ENCODE data around the gene ZKSCAN2. TPM values are rescaled to one million over a fixed set of nuclear protein-coding genes. Genes with fewer than 3 reads are reported as not detected.

Gene ZKSCAN2
- total and polyA plus RNA-seq, 8 donors: 0.45 to 5.3 (median 0.92) TPM; not detected in 1

DNA sequence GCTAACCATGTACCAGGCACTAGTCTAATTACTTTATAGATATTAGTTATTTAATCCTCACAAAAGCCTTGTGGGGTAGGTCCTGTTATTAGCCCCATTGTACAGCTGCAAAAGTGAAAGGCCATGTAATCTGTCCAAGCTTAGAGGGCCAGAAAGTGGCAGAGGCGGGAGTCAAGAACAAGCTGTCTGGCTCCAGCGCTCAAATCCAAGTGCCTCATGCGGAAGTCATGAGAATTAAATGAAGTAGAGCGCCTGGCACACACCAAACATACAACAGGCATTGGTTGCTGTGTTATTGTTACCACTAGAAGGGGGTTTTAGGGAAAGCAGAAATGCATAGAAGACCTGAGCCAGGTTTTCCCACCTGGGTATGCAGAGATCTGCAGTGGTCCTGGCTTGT, 39.7 kb downstream of the ZKSCAN2 start:
- no peaks in the 10 kb centered on the region for H3K4me1 ChIP-seq

DNA sequence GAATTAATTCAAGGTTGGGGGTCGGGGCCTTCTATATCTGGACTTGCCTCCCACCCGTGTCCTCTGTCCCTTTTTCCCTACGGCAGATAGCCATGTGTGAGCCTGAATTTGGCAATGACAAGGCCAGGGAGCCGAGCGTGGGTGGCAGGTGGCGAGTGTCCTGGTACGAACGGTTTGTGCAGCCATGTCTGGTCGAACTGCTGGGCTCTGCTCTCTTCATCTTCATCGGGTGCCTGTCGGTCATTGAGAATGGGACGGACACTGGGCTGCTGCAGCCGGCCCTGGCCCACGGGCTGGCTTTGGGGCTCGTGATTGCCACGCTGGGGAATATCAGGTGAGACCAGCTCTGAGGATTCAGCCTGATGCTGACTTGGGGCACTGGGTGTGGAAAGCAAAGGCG, 40.5 kb downstream of the ZKSCAN2 start:
- H3K36me3 ChIP-seq: no peaks in the 10 kb centered on the region
- H3K27me3 ChIP-seq: no peaks in the 10 kb centered on the region
- no peak for DNase-seq
- intact Hi-C loops (cut with DNase I; ENCODE audit: low total_unique reads): no loop called here
- H3K27ac ChIP-seq: no peak overlapping the region
- 77 to 88% (median 81%) methylated on average over 12 to 17 of the region's 17 CpGs for WGBS, 5 donors
- H3K9me3 ChIP-seq: peaks cover 0 to 4% (median 0%) of the 10 kb centered on the region in 4 donors
- TF ChIP-seq, protein P1, sequence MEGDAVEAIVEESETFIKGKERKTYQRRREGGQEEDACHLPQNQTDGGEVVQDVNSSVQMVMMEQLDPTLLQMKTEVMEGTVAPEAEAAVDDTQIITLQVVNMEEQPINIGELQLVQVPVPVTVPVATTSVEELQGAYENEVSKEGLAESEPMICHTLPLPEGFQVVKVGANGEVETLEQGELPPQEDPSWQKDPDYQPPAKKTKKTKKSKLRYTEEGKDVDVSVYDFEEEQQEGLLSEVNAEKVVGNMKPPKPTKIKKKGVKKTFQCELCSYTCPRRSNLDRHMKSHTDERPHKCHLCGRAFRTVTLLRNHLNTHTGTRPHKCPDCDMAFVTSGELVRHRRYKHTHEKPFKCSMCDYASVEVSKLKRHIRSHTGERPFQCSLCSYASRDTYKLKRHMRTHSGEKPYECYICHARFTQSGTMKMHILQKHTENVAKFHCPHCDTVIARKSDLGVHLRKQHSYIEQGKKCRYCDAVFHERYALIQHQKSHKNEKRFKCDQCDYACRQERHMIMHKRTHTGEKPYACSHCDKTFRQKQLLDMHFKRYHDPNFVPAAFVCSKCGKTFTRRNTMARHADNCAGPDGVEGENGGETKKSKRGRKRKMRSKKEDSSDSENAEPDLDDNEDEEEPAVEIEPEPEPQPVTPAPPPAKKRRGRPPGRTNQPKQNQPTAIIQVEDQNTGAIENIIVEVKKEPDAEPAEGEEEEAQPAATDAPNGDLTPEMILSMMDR (IDR thresholded peaks at IDR 0.05): no peak
- no peak for TF ChIP-seq POLR2A (IDR thresholded peaks at IDR 0.05)
- no peak for TF ChIP-seq POLR2AphosphoS5 (IDR thresholded peaks at IDR 0.05)
- TF ChIP-seq EP300 (IDR thresholded peaks at IDR 0.05): no peak
- no peaks in the 10 kb centered on the region for H3K4me1 ChIP-seq
- no peak overlapping the region for H3K4me3 ChIP-seq

More for the DNA sequence above, 39.7 kb downstream of the ZKSCAN2 start:
- Histone ChIP-seq H3K27ac (no peak overlapping the region), H3K4me3 (no peak overlapping the region), H3K9me3 (no peaks in the 10 kb centered on the region), H3K27me3 (no peaks in the 10 kb centered on the region), H3K36me3 (no peaks in the 10 kb centered on the region)
- TF ChIP-seq POLR2A (IDR thresholded peaks at IDR 0.05) (no peak), EP300 (IDR thresholded peaks at IDR 0.05) (no peak), POLR2AphosphoS5 (IDR thresholded peaks at IDR 0.05) (no peak)
- TF ChIP-seq, protein P1 (IDR thresholded peaks at IDR 0.05): no peak
- 85 to 93% (median 87%) methylated on average over 4 of the region's 4 CpGs for WGBS, 5 donors
- DNase-seq: no peak
- intact Hi-C loops (cut with DNase I; ENCODE audit: low total_unique reads): no loop called here

DNA sequence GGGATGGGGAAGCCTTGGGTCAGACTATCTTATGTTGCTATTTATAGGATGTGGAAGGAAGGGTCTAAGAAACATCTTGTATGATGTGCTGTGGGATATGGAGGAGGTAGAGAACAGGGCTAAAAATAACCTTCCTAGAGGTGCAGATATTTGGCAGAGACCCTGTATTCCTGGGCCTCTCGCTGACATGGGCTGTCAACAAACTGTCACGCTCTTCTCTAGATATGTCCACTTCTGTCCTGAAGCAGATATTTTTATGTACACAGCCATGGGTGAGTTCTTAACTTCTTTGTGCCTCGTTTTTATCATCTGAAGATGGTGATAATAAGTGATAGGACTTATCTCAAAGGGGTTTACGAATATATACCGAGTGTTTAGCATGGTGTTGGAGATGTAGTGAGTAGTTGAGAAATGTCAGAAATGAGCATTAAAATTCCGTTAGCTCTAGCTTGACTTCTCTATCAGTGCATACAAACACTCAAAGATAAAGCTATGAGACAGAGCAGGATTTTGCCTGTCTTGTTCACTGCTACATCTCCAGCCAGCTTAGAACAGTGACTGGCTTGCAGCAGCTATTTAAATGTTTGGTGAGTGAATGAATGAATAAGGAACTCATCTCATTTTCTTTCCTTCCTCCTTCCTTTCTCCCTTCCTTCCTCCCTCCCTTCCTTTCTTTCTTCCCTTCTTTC, 43.8 kb downstream of the ZKSCAN2 start:
- WGBS, 5 donors: 27 to 40% (median 31%) methylated on average over 6 of the region's 6 CpGs

DNA sequence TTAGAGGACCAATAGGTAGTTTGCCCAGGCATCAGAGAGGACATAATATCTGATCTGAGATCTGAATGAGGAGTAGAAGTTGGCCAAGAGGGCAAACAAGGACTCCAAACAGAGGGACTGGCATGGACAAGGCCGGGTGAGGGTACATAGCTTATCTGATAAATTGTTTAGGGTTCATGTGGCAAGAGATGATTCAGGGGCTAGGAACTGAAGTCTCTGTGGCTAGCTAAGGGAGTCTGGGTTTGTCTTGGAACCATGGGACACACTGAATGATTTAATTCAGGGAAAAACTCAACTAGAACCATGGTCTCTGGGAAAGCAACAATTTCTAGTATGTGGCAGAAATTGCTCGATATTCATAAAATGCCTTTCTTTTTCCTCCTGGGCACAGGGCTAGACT, 45.0 kb downstream of the ZKSCAN2 start:
- Histone ChIP-seq H3K4me1 (no peaks in the 10 kb centered on the region), H3K27me3 (no peaks in the 10 kb centered on the region), H3K36me3 (no peaks in the 10 kb centered on the region), H3K9me3 (peaks cover 0 to 4% (median 0%) of the 10 kb centered on the region in 4 donors), H3K4me3 (no peak overlapping the region), H3K27ac (no peak overlapping the region)
- TF ChIP-seq POLR2AphosphoS5 (IDR thresholded peaks at IDR 0.05): no peak
- TF ChIP-seq POLR2A (IDR thresholded peaks at IDR 0.05): no peak
- no peak for TF ChIP-seq EP300 (IDR thresholded peaks at IDR 0.05)
- TF ChIP-seq, protein P1 (IDR thresholded peaks at IDR 0.05): no peak
- intact Hi-C loops (cut with DNase I; ENCODE audit: low total_unique reads): no loop called here
- 73 to 83% (median 81%) methylated on average over 2 of the region's 2 CpGs for WGBS, 5 donors
- DNase-seq: no peak

More for the DNA sequence above, 43.8 kb downstream of the ZKSCAN2 start:
- intact Hi-C loops (cut with DNase I; ENCODE audit: low total_unique reads): no loop called here
- Histone ChIP-seq H3K36me3 (no peaks in the 10 kb centered on the region), H3K4me1 (no peaks in the 10 kb centered on the region), H3K27ac (no peak overlapping the region), H3K9me3 (peaks cover 0 to 4% (median 0%) of the 10 kb centered on the region in 4 donors), H3K27me3 (no peaks in the 10 kb centered on the region), H3K4me3 (no peak overlapping the region)
- no peak for TF ChIP-seq POLR2AphosphoS5 (IDR thresholded peaks at IDR 0.05)
- TF ChIP-seq, protein P1 (IDR thresholded peaks at IDR 0.05): no peak
- no peak for TF ChIP-seq POLR2A (IDR thresholded peaks at IDR 0.05)
- no peak for TF ChIP-seq EP300 (IDR thresholded peaks at IDR 0.05)
- no peak for DNase-seq

Measured in stomach (tissue), 9 donors.